Keratinocyte (primary cell): Measurements from ENCODE around the gene C3orf38. TPM values are rescaled to one million over a fixed set of nuclear protein-coding genes. Genes with fewer than 3 reads are reported as not detected.

Experiments
- DNase-seq: peaks from one replicate; pipeline ENCODE4 v3.0.0-alpha.2; 2011; ENCODE audit warnings: low read depth, missing footprints, low spot score
- FAIRE-seq: peaks from 2 replicates; lab custom pipeline; 2011; peaks lifted over from hg19 to GRCh38; lab: Jason Lieb, UNC
- H2AFZ ChIP-seq: 2 replicates; pipeline ENCODE4 v1.6.0; 2012; ENCODE audit warnings: low read length, control low read depth, inconsistent platforms; ENCODE audit not compliant: control insufficient read depth
- H3K27ac ChIP-seq: 2 replicates; pipeline ENCODE4 v1.5.1; 2011; ENCODE audit warnings: low read length; ENCODE audit not compliant: control insufficient read depth, insufficient read depth
- H3K27me3 ChIP-seq: 3 replicates; pipeline ENCODE4 v1.6.0; 2011; ENCODE audit warnings: low read length; ENCODE audit not compliant: control insufficient read depth, insufficient read depth; ENCODE audit errors: extremely low read depth
- H3K36me3 ChIP-seq, 2 experiments: 2 replicates in 1 of 2; 3 replicates in 1 of 2; pipeline ENCODE4 v1.5.1; 2011; ENCODE audit warnings: low read length in 2 of 2, mild to moderate bottlenecking in 1 of 2; ENCODE audit not compliant: control insufficient read depth in 2 of 2, insufficient read depth in 2 of 2; ENCODE audit errors: extremely low read depth in 1 of 2
- H3K4me1 ChIP-seq: 3 replicates; pipeline ENCODE4 v1.5.1; 2011; ENCODE audit warnings: low read length; ENCODE audit not compliant: control insufficient read depth, insufficient read depth; ENCODE audit errors: extremely low read depth
- H3K4me2 ChIP-seq: 3 replicates; pipeline ENCODE4 v1.6.0; 2011; ENCODE audit warnings: low read depth, low read length; ENCODE audit not compliant: control insufficient read depth, insufficient read depth; ENCODE audit errors: extremely low read depth
- H3K4me3 ChIP-seq, 3 experiments: fragments of 200-600 bp in 1 of 3; sonication (generic) in 1 of 3; 2 replicates in 2 of 3; 3 replicates in 1 of 3; pipeline ENCODE4 v1.5.1; 2011 to 2016; ENCODE audit warnings: low read length in 3 of 3, mild to moderate bottlenecking in 3 of 3, control low read depth in 2 of 3, inconsistent platforms in 1 of 3, low read depth in 1 of 3, mixed read lengths in 1 of 3, mixed run types in 1 of 3, moderate library complexity in 1 of 3; ENCODE audit not compliant: control insufficient read depth in 2 of 3, insufficient read depth in 2 of 3; ENCODE audit errors: extremely low read depth in 1 of 3
- H3K79me2 ChIP-seq: 2 replicates; pipeline ENCODE4 v1.6.0; 2012; ENCODE audit warnings: low read length; ENCODE audit not compliant: control insufficient read depth, insufficient read depth
- H3K9ac ChIP-seq: 3 replicates; pipeline ENCODE4 v1.6.0; 2011; ENCODE audit warnings: low read length; ENCODE audit not compliant: control insufficient read depth, insufficient read depth; ENCODE audit errors: extremely low read depth
- H3K9me1 ChIP-seq: 3 replicates; pipeline ENCODE4 v1.6.0; 2011; ENCODE audit warnings: low read length; ENCODE audit not compliant: control insufficient read depth, insufficient read depth; ENCODE audit errors: extremely low read depth
- H3K9me3 ChIP-seq: 2 replicates; pipeline ENCODE4 v1.5.1; 2012; ENCODE audit warnings: low read depth, low read length; ENCODE audit not compliant: control insufficient read depth
- H4K20me1 ChIP-seq: 3 replicates; pipeline ENCODE4 v1.6.0; 2011; ENCODE audit warnings: low read length; ENCODE audit not compliant: control insufficient read depth, insufficient read depth; ENCODE audit errors: extremely low read depth
- EZH2 ChIP-seq: IDR thresholded peaks from one replicate; pipeline ENCODE4 v1.6.1; 2012; ENCODE audit warnings: inconsistent platforms, mild to moderate bottlenecking, low read length, moderate library complexity
- dilution Hi-C: fragments of 300-500 bp; cut with MboI; formaldehyde crosslinking; loops from one replicate; pipeline ENCODE4 v1.7.0; 2020; ENCODE audit warnings: low sequenced_read_pairs; ENCODE audit not compliant: extremely low pct_ligation_motif_present
- polyA minus RNA-seq, 3 experiments: library from RNA; depleted of rRNA, polyadenylated mRNA; stranded (reverse); fragments of >200 nt; gene quantifications; 1 replicate in 1 of 3; 2 replicates in 1 of 3; 3 replicates in 1 of 3; pipeline ENCODE4 v1.2.3, GENCODE V29; 2011
- polyA plus RNA-seq, 5 experiments: library from polyadenylated mRNA; depleted of rRNA in 3 of 5; stranded (reverse) in 3 of 5; stranded (forward) in 1 of 5; unstranded in 1 of 5; fragments of >200 nt; gene quantifications; 1 replicate in 1 of 5; 2 replicates in 3 of 5; 3 replicates in 1 of 5; pipeline versions ENCODE4 v1.2.1 to v1.2.3, GENCODE V29; 2011 to 2012; ENCODE audit warnings: missing spikeins in 2 of 5, low read depth in 1 of 5, low replicate concordance in 1 of 5
- TF ChIP-seq, protein P1 (sequence below), 3 experiments: IDR thresholded peaks in 1 of 3; conservative IDR thresholded peaks in 1 of 3; optimal IDR thresholded peaks in 1 of 3; 2 replicates in 2 of 3; 3 replicates in 1 of 3; pipeline versions ENCODE3 to v1.5.1; 2011; ENCODE audit warnings: low read length in 3 of 3, mild to moderate bottlenecking in 3 of 3, moderate library complexity in 2 of 3, control low read depth in 1 of 3, inconsistent platforms in 1 of 3; ENCODE audit not compliant: insufficient read depth in 2 of 3; ENCODE audit errors: extremely low read depth in 1 of 3

Gene C3orf38
- 14.5 to 20.3 TPM (median 16.6 TPM) in 3 replicates for polyA plus RNA-seq
- polyA plus RNA-seq (2011; ENCODE audit: low read depth), result 7.2 TPM
- 10.3 and 22.0 TPM in 2 replicates for polyA plus RNA-seq (2011; cell fraction: cytosol; rRNA removed)
- polyA plus RNA-seq (2011; cell fraction: nucleus; rRNA removed), result 13.1 and 16.5 TPM in 2 replicates
- polyA plus RNA-seq (2012; ENCODE audit: low replicate concordance), result 12.8 and 13.2 TPM in 2 replicates
- 12.1 to 21.3 TPM (median 20.7 TPM) in 3 replicates for polyA minus RNA-seq
- 25.9 TPM for polyA minus RNA-seq (2011; cell fraction: cytosol; rRNA and poly(A)+ RNA removed)
- polyA minus RNA-seq (2011; cell fraction: nucleus; rRNA and poly(A)+ RNA removed), result 9.3 and 18.8 TPM in 2 replicates

DNA sequence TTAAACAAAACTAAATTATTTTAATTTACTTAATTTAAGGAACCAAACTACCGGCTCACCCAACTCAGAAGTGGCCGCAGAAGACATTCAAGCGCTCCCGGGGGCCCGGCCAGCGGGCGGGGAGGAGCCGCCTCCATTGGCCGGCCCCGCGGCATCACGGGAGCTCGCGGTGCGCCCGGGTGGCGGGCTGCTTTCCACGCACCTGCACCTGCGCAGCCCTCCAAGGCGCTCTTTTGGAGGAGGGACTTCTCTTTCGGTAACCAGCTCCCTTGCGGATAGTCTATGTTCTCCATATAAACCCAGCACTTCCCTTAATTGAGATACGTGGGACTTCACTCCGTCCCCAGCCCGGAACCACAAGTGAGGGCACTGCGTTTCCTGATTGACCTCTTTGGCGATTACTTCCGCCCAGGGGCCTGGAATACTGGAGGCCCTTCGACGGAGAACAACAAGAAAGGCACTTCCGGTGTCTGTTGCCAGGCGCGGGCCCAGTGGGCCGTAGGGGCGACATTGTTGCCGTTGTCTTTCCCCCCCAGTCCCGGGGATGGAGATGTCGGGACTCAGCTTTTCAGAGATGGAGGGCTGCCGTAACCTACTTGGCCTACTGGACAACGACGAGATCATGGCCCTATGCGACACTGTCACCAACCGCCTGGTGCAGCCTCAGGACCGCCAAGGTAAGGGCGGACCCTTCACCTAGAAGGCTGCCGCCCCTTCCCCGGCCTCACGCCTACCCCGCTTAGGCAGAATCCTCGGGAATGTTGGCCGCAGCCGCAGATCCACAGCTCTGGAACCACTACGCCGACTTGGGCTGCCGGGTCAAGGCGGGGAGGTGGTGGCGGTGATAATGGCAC is at the start of gene C3orf38:
C3orf38 (plus strand) TSS at position 451 of the 854 bp plus-strand sequence; CDS start at position 545, 94 bp downstream.
- peaks cover 52% of the 10 kb centered on the region for H3K79me2 ChIP-seq
- dilution Hi-C loops, result no loop called here

DNA sequence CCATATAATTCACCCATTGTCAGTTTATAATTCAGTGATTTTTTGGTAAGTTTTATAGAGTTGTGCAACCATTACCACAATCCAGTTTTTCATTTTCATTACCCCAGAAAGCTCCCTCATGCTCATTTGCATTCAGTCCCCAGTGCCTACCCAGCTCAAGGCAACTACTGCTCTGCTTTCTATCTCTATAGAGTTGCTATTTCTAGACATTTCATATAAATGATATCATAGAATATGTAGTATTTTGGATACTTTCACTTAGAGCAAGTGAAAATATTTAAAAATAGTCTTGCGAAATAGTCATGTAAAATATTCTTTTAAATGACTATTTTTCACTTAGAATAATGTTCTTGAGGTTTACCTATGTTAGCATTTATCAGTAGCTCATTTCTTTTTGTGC is 48.6 kb upstream of the C3orf38 start:
- no peaks in the 10 kb centered on the region for H3K9me3 ChIP-seq
- no peaks in the 10 kb centered on the region for H3K27me3 ChIP-seq
- dilution Hi-C loops, result no loop called here
- H2AFZ ChIP-seq, result no peak overlapping the region
- H3K4me3 ChIP-seq, result no peak overlapping the region
- peaks cover 10% of the 10 kb centered on the region for H3K79me2 ChIP-seq
- FAIRE-seq (no peak), DNase-seq (no peak)
- H3K4me2 ChIP-seq, result no peak overlapping the region
- H3K9me1 ChIP-seq, result no peaks in the 10 kb centered on the region
- no peak overlapping the region for H3K9ac ChIP-seq
- H4K20me1 ChIP-seq, result no peaks in the 10 kb centered on the region
- H3K4me1 ChIP-seq, result no peaks in the 10 kb centered on the region
- TF ChIP-seq EZH2, result no peak
- TF ChIP-seq, protein P1, sequence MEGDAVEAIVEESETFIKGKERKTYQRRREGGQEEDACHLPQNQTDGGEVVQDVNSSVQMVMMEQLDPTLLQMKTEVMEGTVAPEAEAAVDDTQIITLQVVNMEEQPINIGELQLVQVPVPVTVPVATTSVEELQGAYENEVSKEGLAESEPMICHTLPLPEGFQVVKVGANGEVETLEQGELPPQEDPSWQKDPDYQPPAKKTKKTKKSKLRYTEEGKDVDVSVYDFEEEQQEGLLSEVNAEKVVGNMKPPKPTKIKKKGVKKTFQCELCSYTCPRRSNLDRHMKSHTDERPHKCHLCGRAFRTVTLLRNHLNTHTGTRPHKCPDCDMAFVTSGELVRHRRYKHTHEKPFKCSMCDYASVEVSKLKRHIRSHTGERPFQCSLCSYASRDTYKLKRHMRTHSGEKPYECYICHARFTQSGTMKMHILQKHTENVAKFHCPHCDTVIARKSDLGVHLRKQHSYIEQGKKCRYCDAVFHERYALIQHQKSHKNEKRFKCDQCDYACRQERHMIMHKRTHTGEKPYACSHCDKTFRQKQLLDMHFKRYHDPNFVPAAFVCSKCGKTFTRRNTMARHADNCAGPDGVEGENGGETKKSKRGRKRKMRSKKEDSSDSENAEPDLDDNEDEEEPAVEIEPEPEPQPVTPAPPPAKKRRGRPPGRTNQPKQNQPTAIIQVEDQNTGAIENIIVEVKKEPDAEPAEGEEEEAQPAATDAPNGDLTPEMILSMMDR (optimal IDR thresholded peaks at IDR 0.05 in 1 of 3, IDR thresholded peaks at IDR 0.05 in 1 of 3, conservative IDR thresholded peaks at IDR 0.05 in 1 of 3; ENCODE audit: extremely low read depth in 1 of 3, insufficient read depth in 2 of 3, low read length in 3 of 3), result no peak
- H3K36me3 ChIP-seq, result no peaks in the 10 kb centered on the region
- no peak overlapping the region for H3K27ac ChIP-seq

More for the DNA sequence above, at the start of gene C3orf38:
- Histone ChIP-seq H3K27ac (peak within 1 kb of the TSS; percentile 93), H2AFZ (peak within 1 kb of the TSS; percentile 100), H3K9ac (peak within 1 kb of the TSS; percentile 96), H3K9me1 (no peaks in the 10 kb centered on the region), H3K36me3 (peaks cover 0 to 8% of the 10 kb centered on the region in 2 experiments), H3K27me3 (no peaks in the 10 kb centered on the region), H3K4me1 (peaks cover 14% of the 10 kb centered on the region), H3K4me2 (peak within 1 kb of the TSS; percentile 86), H4K20me1 (no peaks in the 10 kb centered on the region), H3K9me3 (no peaks in the 10 kb centered on the region), H3K4me3 (peak within 1 kb of the TSS; percentile 87 to 98 (median 94))
- TF ChIP-seq, protein P1 (optimal IDR thresholded peaks at IDR 0.05 in 1 of 3, IDR thresholded peaks at IDR 0.05 in 1 of 3, conservative IDR thresholded peaks at IDR 0.05 in 1 of 3; ENCODE audit: extremely low read depth in 1 of 3, insufficient read depth in 2 of 3, low read length in 3 of 3), result no peak
- no peak for TF ChIP-seq EZH2
- DNase-seq (no peak), FAIRE-seq (peak; percentile 79)
